Activated CD8-positive, alpha-beta memory T cell treated with anti-CD3 and anti-CD28 coated beads, Interleukin-2, amount 50 U/mL, for 48 hours (primary cell): ENCODE measurements around the gene CFAP20.

Experiments used
- DNase-seq: peaks from one replicate; pipeline ENCODE4 v3.0.0-alpha.2; 2020

The CFAP20 gene

GRCh38 chr16:58123896-58124600 is 5.1 kb downstream of the CFAP20 start:
- DNase-seq = no peak

DNA sequence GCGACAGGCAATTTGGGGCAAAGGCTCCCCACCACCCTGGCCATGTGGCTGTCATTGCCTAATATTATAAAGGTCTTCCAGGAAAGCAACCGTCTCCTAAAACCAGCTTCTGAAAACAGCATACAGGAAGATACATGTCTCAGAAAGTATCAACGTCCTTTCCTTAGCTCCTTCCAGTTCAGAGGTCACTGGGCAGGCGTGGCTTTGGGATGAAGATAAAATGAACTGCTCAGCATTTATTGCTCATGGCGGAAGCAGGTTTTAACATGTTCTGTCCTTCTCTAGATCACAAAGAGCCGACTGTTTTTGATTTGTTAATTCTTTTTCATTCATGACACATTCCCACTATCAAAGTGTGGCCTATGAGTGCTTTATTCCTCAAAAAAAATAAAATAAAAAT is 8.0 kb downstream of the CFAP20 start:
- DNase-seq = no peak

- no peak for DNase-seq
These were observed 8.9 kb downstream of the CFAP20 start for GRCh38 chr16:58120234-58120633.

GRCh38 chr16:58119509-58119845 is 9.7 kb downstream of the CFAP20 start:
- DNase-seq = no peak

- DNase-seq = no peak
These were observed 10.2 kb downstream of the CFAP20 start for GRCh38 chr16:58118801-58119508.

DNA sequence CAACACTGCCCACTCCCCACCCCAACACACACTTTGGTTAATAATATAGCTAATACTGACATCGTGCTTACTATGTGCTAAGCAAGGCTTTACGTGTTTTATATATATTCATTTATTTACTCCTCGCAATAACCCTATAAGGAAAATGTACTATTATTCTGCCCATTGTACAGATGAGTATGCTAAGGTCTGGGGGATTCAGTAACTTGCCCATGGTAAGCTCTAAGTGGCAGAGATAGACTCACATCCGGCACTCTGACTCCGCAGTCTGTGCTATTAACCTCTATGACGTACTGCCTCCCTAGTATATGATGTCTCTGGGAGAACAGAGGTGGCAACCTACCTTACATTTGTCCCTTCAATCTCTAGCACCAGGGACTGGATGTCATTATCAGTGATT is 12.7 kb downstream of the CFAP20 start:
- DNase-seq = no peak

- no peak for DNase-seq
These were observed 13.1 kb downstream of the CFAP20 start for GRCh38 chr16:58116081-58116480.

- no peak for DNase-seq
These were observed 14.1 kb downstream of the CFAP20 start for GRCh38 chr16:58114827-58115825.

- DNase-seq = no peak
These were observed 17.9 kb downstream of the CFAP20 start for GRCh38 chr16:58111302-58111627.

GRCh38 chr16:58110571-58111301 is 18.4 kb downstream of the CFAP20 start:
- DNase-seq = no peak

DNA sequence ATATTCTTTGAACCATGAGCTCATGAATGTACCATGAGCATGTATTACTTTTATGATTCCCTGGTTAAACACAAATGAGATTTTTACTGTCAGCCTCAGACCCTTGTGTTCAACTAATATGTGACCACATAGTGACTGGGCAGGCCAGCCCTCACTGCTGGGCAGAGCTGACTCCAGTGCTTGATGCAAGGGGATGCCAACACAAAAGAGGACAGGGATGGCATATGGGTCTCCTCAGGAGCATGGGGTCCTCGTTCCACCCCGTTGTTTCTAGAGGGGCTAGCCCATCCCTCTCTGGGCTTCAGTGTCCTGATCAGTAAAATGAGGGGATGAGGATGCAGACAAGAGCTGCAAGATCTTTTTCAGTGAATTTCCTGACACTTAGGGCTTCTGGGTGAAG is 19.3 kb downstream of the CFAP20 start:
- DNase-seq = no peak

DNA sequence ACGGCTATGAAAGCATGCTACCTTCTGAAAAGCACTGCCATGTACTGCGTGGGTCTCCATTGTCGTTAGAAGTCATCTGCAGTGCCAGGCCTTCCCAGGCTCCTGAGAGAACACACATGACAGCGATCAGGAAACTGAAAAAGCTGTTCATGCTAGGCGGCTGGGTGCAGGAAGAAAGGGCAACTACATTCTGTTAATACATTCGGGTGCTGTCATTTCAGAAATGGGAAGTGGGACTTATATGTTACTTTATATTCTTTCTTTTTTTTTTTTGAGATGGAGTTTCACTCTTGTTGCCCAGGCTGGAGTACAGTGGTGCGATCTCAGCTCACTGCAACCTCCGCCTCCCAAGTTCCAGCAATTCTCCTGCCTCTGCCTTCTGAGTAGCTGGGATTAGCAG is 19.9 kb downstream of the CFAP20 start:
- no peak for DNase-seq

DNA sequence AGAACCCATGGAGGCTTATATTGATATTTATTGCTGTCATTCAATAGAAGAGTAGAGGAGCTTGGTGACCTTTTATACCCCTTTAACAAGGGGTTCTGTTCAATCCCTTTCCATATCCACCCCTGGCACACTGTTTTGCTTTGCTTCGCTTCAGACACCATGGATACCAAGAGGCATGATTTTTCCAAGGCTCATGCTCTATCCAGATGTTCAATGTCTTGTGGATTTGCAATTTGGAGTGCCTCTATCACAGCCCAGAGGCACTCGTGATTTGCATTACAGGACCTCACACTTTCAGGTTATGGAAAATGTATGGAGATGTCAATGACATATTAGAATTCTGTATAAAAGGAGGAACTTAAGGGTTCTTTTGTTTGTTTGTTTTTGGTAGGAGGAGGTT is 21.5 kb downstream of the CFAP20 start:
- DNase-seq = no peak

- no peak for DNase-seq
These were observed 22.0 kb downstream of the CFAP20 start for GRCh38 chr16:58107228-58107627.

DNA sequence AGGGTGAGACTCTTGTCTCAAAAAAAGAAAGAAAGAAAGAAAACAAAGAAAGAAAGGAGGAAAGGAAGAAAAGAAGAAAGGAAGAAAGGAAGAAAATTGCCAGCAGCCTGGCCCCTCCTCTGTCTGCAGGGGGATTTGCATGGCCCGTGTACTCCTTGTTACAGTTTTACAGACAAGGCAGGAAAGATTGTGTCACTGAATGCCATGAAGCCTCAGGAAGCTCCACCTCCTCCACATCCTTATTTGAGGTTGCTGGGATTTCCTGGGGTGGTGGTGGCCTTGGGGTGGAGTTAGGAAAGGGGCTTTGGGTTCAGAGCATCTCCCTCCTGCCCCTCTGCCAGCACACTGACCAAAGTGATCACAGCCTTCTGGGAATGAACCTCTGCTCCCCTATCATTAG is 23.6 kb downstream of the CFAP20 start:
- no peak for DNase-seq

DNA sequence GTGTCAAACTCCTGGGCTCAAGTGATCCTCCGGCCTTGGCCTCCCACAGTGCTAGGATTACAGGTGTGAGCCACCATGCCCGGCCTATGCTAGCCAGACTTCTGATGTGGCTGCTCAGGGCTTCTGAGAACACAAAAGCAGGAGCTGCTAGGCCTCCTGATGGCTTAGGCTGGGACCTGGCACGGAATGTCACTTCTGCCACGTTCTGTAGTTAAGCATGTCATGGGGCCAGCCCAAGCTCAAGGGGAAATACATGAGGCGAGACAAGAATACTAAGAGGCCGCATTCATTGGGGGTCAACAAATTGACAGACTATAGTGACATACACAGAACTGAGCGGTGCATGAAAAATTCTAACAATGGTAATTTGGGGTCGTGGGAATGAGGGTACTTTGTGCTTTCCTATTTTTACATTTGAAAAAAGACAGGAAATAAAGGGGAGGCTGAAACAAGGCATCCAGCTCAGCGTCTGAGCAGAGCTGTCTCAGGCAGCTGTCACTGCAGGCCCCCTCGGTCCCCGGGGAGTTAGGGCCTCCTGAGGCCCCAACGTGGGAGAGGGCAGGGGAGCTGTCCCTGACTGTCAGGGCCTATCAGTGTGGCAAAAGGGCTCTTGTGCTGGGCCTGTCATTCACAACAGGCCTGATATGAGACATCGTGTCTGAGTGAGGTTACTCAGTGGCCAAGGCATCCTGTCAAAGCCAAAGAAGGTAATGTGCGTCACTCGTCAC is 26.4 kb downstream of the CFAP20 start:
- DNase-seq = no peak

GRCh38 chr16:58099956-58100300 is 29.3 kb downstream of the CFAP20 start:
- no peak for DNase-seq

DNA sequence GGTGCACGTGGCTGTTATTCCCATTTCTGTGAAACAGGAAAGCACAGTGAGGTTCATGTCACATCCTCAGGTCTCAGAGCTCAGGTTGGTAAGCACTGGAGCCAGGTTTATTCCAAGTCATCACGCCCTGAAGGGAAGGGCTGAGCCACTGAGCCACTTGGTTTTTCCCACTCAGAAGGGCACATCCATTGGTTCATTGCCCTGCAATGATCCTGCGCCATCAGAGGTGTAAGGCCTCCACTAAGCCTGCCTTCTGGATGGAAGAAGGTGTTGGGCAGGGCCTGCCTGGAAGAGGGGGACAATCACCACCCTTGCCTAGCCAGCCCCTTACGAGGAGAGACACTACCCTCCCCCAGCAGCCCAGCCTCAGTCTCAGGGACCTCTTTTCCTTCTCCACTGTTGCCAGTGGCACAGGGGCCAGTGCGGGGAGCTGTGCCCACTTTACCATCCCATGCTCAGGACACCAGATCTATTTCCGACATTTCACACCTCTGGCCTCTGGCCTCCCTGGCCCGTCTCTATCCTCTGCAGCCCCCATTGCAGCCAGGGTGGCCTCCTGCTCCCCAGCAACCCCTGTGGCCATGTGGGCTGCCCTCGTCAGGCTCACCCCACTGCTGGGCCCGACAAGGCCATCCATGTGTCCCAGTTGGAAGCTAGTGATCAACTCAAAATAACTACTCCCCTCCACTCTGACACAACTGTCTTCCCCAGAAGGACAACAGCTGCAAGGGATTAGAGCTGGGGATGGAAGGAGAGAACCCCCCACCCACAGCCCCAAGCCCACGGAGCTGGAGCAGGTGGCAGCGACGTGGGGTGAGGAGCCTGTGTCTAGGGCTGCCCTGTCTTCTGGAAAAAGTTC is 29.9 kb downstream of the CFAP20 start:
- no peak for DNase-seq

- no peak for DNase-seq
These were observed 30.7 kb downstream of the CFAP20 start for GRCh38 chr16:58098207-58099096.

GRCh38 chr16:58096249-58096648 is 32.9 kb downstream of the CFAP20 start:
- DNase-seq = no peak
